K562 (cell line): ENCODE data around the gene PRCP. TPM values are rescaled to one million over a fixed set of nuclear protein-coding genes. Genes with fewer than 3 reads are reported as not detected.

Experiments used
- ATAC-seq: fragments of 200-7000 bp; cut with Tn5 transposase; 3 replicates; pipeline ENCODE4 v1.9.1; 2020; ENCODE audit warnings: moderate library complexity
- BruUV-seq: library from RNA; stranded (reverse); fragments of 400-500 nt; replicated peaks from 2 replicates; lab custom pipeline; 2021; lab: Mats Ljungman, UMichigan
- CTCF ChIA-PET: fragments of 300-600 bp; formaldehyde crosslinking; extraction: SDS; loops from one replicate; lab custom pipeline; 2021; ENCODE audit warnings: low intra/inter-chr PET ratio; lab: Yijun Ruan, JAX
- POLR2A ChIA-PET: fragments of 300-600, 350-650 bp; sonication (Branson Sonifier 250); formaldehyde crosslinking; extraction: SDS; loops from one replicate; lab custom pipeline; 2021; ENCODE audit warnings: antibody characterized with exemption, inconsistent platforms; lab: Yijun Ruan, JAX
- DNase-seq, 4 experiments: peaks; one replicate each; pipeline versions ENCODE4 v3.0.0 to v3.0.0-alpha.2; 2011 to 2018; ENCODE audit warnings: low spot score in 3 of 4, mixed read lengths in 3 of 4; ENCODE audit errors: extremely low read depth in 1 of 4
- FAIRE-seq: peaks from 2 replicates; lab custom pipeline; 2011; peaks lifted over from hg19 to GRCh38; lab: Jason Lieb, UNC
- H2AFZ ChIP-seq: 2 replicates; pipeline ENCODE4 v1.6.0; 2011; ENCODE audit warnings: low read depth, low read length, control low read depth, inconsistent platforms
- H3K27ac ChIP-seq: fragments of 200-600 bp; 3 replicates; pipeline ENCODE4 v1.8.0; 2011; ENCODE audit warnings: low read depth, mild to moderate bottlenecking, control low read depth, inconsistent platforms, low read length, moderate library complexity, mixed read lengths; ENCODE audit errors: extremely low read depth
- H3K27me3 ChIP-seq, 2 experiments: fragments of 300-600 bp in 1 of 2; 2 replicates in 1 of 2; 3 replicates in 1 of 2; pipeline versions ENCODE4 v1.6.0 to v1.8.0; 2011; ENCODE audit warnings: inconsistent platforms in 2 of 2, low read length in 2 of 2, mild to moderate bottlenecking in 1 of 2, mixed read lengths in 1 of 2, moderate library complexity in 1 of 2; ENCODE audit not compliant: control insufficient read depth in 2 of 2, insufficient read depth in 2 of 2
- H3K36me3 ChIP-seq: fragments of 300-600 bp; 3 replicates; pipeline ENCODE4 v1.8.0; 2011; ENCODE audit warnings: mild to moderate bottlenecking, low read length, inconsistent platforms; ENCODE audit not compliant: control insufficient read depth, insufficient read depth
- H3K4me1 ChIP-seq, 2 experiments: fragments of 200-600 bp in 1 of 2; replicated peaks in 1 of 2; 2 replicates in 1 of 2; 3 replicates in 1 of 2; pipeline versions ENCODE4 v1.5.1 to v1.8.0; 2011; ENCODE audit warnings: inconsistent platforms in 2 of 2, low read length in 2 of 2, mild to moderate bottlenecking in 1 of 2, mixed read lengths in 1 of 2, moderate library complexity in 1 of 2; ENCODE audit not compliant: control insufficient read depth in 2 of 2, insufficient read depth in 2 of 2
- H3K4me2 ChIP-seq: 2 replicates; pipeline ENCODE4 v1.6.1; 2011; ENCODE audit warnings: low read length, control low read depth, inconsistent platforms, mixed read lengths; ENCODE audit not compliant: insufficient read depth
- H3K4me3 ChIP-seq: fragments of 200-600 bp; sonication (generic), shearing (Covaris generic); 2 replicates; pipeline ENCODE4 v1.5.1; 2016; ENCODE audit warnings: control low read depth, inconsistent platforms
- H3K79me2 ChIP-seq: fragments of 200-600 bp; 3 replicates; pipeline ENCODE4 v1.8.0; 2011; ENCODE audit warnings: low read length, inconsistent platforms; ENCODE audit not compliant: control insufficient read depth, insufficient read depth
- H3K9ac ChIP-seq, 2 experiments: 2 replicates each; pipeline versions ENCODE4 v1.6.0 to v1.6.1; 2011; ENCODE audit warnings: low read depth in 2 of 2, low read length in 2 of 2, control low read depth in 1 of 2, inconsistent platforms in 1 of 2, mild to moderate bottlenecking in 1 of 2, mixed read lengths in 1 of 2; ENCODE audit not compliant: insufficient read depth in 1 of 2
- H3K9me1 ChIP-seq: one replicate; pipeline ENCODE4 v1.6.0; 2011; ENCODE audit warnings: inconsistent platforms, mild to moderate bottlenecking, low read length, moderate library complexity; ENCODE audit not compliant: control insufficient read depth, insufficient read depth
- H3K9me3 ChIP-seq: replicated peaks from 2 replicates; pipeline ENCODE4 v1.5.1; 2011; ENCODE audit warnings: low read depth, low read length, inconsistent platforms; ENCODE audit not compliant: control insufficient read depth, insufficient read depth
- H4K20me1 ChIP-seq: replicated peaks from 2 replicates; pipeline ENCODE4 v1.6.1; 2011; ENCODE audit warnings: low read length, inconsistent platforms, mixed read lengths; ENCODE audit not compliant: control insufficient read depth, insufficient read depth
- BCOR ChIP-seq: fragments of 450-650 bp; IDR thresholded peaks from 2 replicates; pipeline ENCODE4 v1.6.1; 2016
- EZH2 ChIP-seq: IDR thresholded peaks from 2 replicates; pipeline ENCODE4 v1.6.1; 2012; ENCODE audit warnings: low read depth, mild to moderate bottlenecking, inconsistent platforms, low read length, borderline replicate concordance
- FOXM1 ChIP-seq, 2 experiments: fragments of 450-650 bp in 1 of 2; sonication (generic) in 1 of 2; formaldehyde crosslinking in 1 of 2; IDR thresholded peaks; 2 replicates each; pipeline versions ENCODE4 v1.6.1 to v1.9.0; 2017 to 2022; ENCODE audit warnings: low read depth in 2 of 2, mild to moderate bottlenecking in 2 of 2, missing genetic modification reagents in 1 of 2, moderate library complexity in 1 of 2
- KDM1A ChIP-seq, 2 experiments: fragments of 450-650 bp; IDR thresholded peaks; 2 replicates each; pipeline ENCODE4 v1.6.1; 2016; ENCODE audit warnings: mild to moderate bottlenecking in 2 of 2
- MBD2 ChIP-seq: sonication (generic); IDR thresholded peaks from 2 replicates; pipeline ENCODE4 v1.6.1; 2016; ENCODE audit warnings: low read depth, borderline replicate concordance
- NFATC3 ChIP-seq: fragments of 450-650 bp; IDR thresholded peaks from 2 replicates; pipeline ENCODE4 v1.6.1; 2017; ENCODE audit warnings: mild to moderate bottlenecking
- PCBP2 ChIP-seq: fragments of 200-400 bp; formaldehyde crosslinking; IDR thresholded peaks from 2 replicates; pipeline ENCODE4 v1.6.1; 2018; ENCODE audit warnings: low read length, low read depth, mild to moderate bottlenecking, moderate library complexity; ENCODE audit not compliant: poor library complexity, severe bottlenecking
- SAP30 ChIP-seq: fragments of 200-600 bp; sonication (generic); IDR thresholded peaks from 2 replicates; pipeline ENCODE4 v1.6.1; 2012; ENCODE audit warnings: borderline replicate concordance, low read depth, mild to moderate bottlenecking, moderate library complexity, low read length, control low read depth, inconsistent platforms; ENCODE audit not compliant: insufficient read depth, poor library complexity, severe bottlenecking
- STAT5A ChIP-seq: IDR thresholded peaks from 2 replicates; pipeline ENCODE4 v1.6.1; 2012; ENCODE audit warnings: low read length, inconsistent platforms, borderline replicate concordance
- TCFL5 ChIP-seq: fragments of 250-450 bp; sonication (Bioruptor Pico); conservative IDR thresholded peaks from 2 replicates; pipeline ENCODE4 v1.6.1; 2021; ENCODE audit warnings: mild to moderate bottlenecking, moderate library complexity, matching md5 sums
- ZC3H11A ChIP-seq: IDR thresholded peaks from 2 replicates; pipeline ENCODE4 v1.6.1; 2012; ENCODE audit warnings: low read depth, low read length, improper control_type of control experiment
- ZNF395 ChIP-seq: fragments of 200-800 bp; sonication (Bioruptor generic); IDR thresholded peaks from 2 replicates; pipeline ENCODE4 v1.6.1; 2017; ENCODE audit warnings: missing genetic modification characterization, missing compliant biosample characterization
- ZNF398 ChIP-seq: fragments of 250-450 bp; sonication (Bioruptor Pico); IDR thresholded peaks from 2 replicates; pipeline ENCODE4 v1.8.0; 2021; ENCODE audit warnings: moderate library complexity, mild to moderate bottlenecking, inconsistent platforms
- ZNF830 ChIP-seq: fragments of 250-450 bp; sonication (Bioruptor Pico); IDR thresholded peaks from 2 replicates; pipeline ENCODE4 v1.5.0; 2021; ENCODE audit warnings: mild to moderate bottlenecking
- WGBS: fragments of 100-300 bp; shearing (Covaris generic); methylation state at CpG from one replicate; pipeline ENCODE4 v1.1.6; 2016; ENCODE audit warnings: low coverage, mixed read lengths; ENCODE audit not compliant: insufficient coverage; ENCODE audit errors: missing lambda C conversion rate; 5-methylcytosine and 5-hydroxymethylcytosine counted together
- in situ Hi-C: fragments of 300-500 bp; cut with MboI; formaldehyde crosslinking; loops from 4 replicates; pipeline ENCODE4 v1.15.0; 2018; ENCODE audit warnings: inconsistent platforms, mixed read lengths
- intact Hi-C: fragments of 100-400 bp; cut with micrococcal nuclease; formaldehyde crosslinking; loops from 2 replicates; pipeline ENCODE4 v1.14.2; 2022
- polyA plus RNA-seq, 8 experiments: library from polyadenylated mRNA; depleted of rRNA in 4 of 8; stranded (reverse) in 5 of 8; unstranded in 3 of 8; fragments of >200 nt; fragmentation: Nextera tagmentation in 2 of 8; fragmentation: Illumina TruSeq in 1 of 8; extraction: Ambion mirVana in 2 of 8; extraction: Trizol in 1 of 8; gene quantifications; 2 replicates each; pipeline versions ENCODE4 v1.2.1 to v1.2.3, GENCODE V29; 2011 to 2014; ENCODE audit warnings: inconsistent platforms in 1 of 8, missing spikeins in 1 of 8
- total RNA-seq, 7 experiments: library from RNA; depleted of rRNA in 6 of 7; stranded (reverse); fragments of >200 nt in 6 of 7; fragmentation: Illumina TruSeq in 2 of 7; extraction: Trizol in 2 of 7; gene quantifications; 2 replicates each; pipeline versions ENCODE4 v1.2.1 to v1.2.3, GENCODE V29; 2011 to 2021; ENCODE audit warnings: low replicate concordance in 1 of 7

Gene PRCP
- total and polyA plus RNA-seq, 9 of the 15 experiments (the other 6 are each of a cell fraction or from before 2014, with no cell fraction given): 9.5 to 43.1 (median 23.2) TPM

GRCh38 chr11:82906931-82907330 is 6.7 kb upstream of the PRCP start:
- H3K9ac ChIP-seq: no peak overlapping the region
- TF ChIP-seq ZC3H11A (no peak), NFATC3 (no peak), PCBP2 (no peak), MBD2 (no peak), STAT5A (no peak), FOXM1 (IDR thresholded peaks at IDR 0.05; ENCODE audit: low read depth) (no peak), FOXM1 (CRISPR knock-in tag; IDR thresholded peaks at IDR 0.05; ENCODE audit: low read depth) (no peak), BCOR (no peak), SAP30 (no peak), ZNF398 (CRISPR knock-in tag) (no peak), EZH2 (no peak), KDM1A (IDR thresholded peaks at IDR 0.05) (no peak), ZNF830 (no peak), ZNF395 (CRISPR knock-in tag) (no peak), TCFL5 (CRISPR knock-in tag) (no peak)
- no peak overlapping the region for H3K4me3 ChIP-seq
- peaks cover 0 to 17% of the 10 kb centered on the region in 2 experiments; a peak in 3 of 5 replicates for H3K4me1 ChIP-seq
- ChIA-PET CTCF (interaction anchor here (2.2 to 2.3 kb wide), 2 partner anchors 343 to 910 kb away, joined by 7 to 14 read pairs; no protein-coding TSS in a partner anchor), POLR2A (no interaction called here)
- H3K27ac ChIP-seq: no peak overlapping the region
- intact Hi-C loops (loop anchor here (1.0 to 10.0 kb wide), 6 partner anchors 85 to 908 kb away; partner anchors contain the start of genes ANKRD42 and RAB30), in situ Hi-C loops (loop anchor here (25.0 kb wide), 1 partner anchor 330 kb away; no protein-coding TSS in a partner anchor)
- peaks cover 83% of the 10 kb centered on the region for H3K79me2 ChIP-seq
- H3K36me3 ChIP-seq: peaks cover 7% of the 10 kb centered on the region; the same call in 2 of the 3 replicates
- no TSS peak for BruUV-seq
- FAIRE-seq (no peak), ATAC-seq (no peak), DNase-seq (no peak)
- H3K4me2 ChIP-seq: no peak overlapping the region
- 56% methylated on average over 2 of the region's 2 CpGs for WGBS
- no peak overlapping the region for H2AFZ ChIP-seq
- H3K27me3 ChIP-seq: no peaks in the 10 kb centered on the region
- H3K9me1 ChIP-seq: no peaks in the 10 kb centered on the region
- 0 out of 2 replicates have a peak, but pooled peaks cover 2% of the 10 kb centered on the region for H3K9me3 ChIP-seq
- no peaks in the 10 kb centered on the region for H4K20me1 ChIP-seq
